Fibroblast of the aortic adventitia (primary cell): ENCODE data around the gene PLSCR3. TPM values are rescaled to one million over a fixed set of nuclear protein-coding genes. Genes with fewer than 3 reads are reported as not detected.

ENCODE experiments used
- DNase-seq: peaks from one replicate; pipeline ENCODE4 v3.0.0-alpha.2; 2010; ENCODE audit warnings: low read depth
- H3K4me3 ChIP-seq: 2 replicates; pipeline ENCODE4 v1.5.1; 2011; ENCODE audit warnings: low read depth, mild to moderate bottlenecking, control low read depth, low read length, moderate library complexity
- CTCF ChIP-seq: IDR thresholded peaks from 2 replicates; pipeline ENCODE4 v1.5.1; 2011; ENCODE audit warnings: mild to moderate bottlenecking, low read length, control low read depth, inconsistent platforms; ENCODE audit not compliant: insufficient read depth
- total RNA-seq: library from RNA; depleted of rRNA; stranded (reverse); fragments of >200 nt; gene quantifications from 2 replicates; pipeline ENCODE4 v1.2.3, GENCODE V29; 2012; ENCODE audit warnings: low replicate concordance

Gene PLSCR3
- total RNA-seq, 1 donor: 26.9 TPM

GRCh38 chr17:7407485-7408251 is 13.3 kb upstream of the PLSCR3 start, which contains the start of gene NLGN2:
NLGN2 (plus strand) TSS chr17:7407845; CDS start chr17:7408256, 411 bp downstream.
- no peak for TF ChIP-seq CTCF
- no peak within 1 kb of the TSS for H3K4me3 ChIP-seq
- DNase-seq: no peak

- DNase-seq: no peak
- no peak for TF ChIP-seq CTCF
- H3K4me3 ChIP-seq: no peak overlapping the region
These were observed 12.8 kb upstream of the PLSCR3 start for GRCh38 chr17:7407082-7407481.

DNA sequence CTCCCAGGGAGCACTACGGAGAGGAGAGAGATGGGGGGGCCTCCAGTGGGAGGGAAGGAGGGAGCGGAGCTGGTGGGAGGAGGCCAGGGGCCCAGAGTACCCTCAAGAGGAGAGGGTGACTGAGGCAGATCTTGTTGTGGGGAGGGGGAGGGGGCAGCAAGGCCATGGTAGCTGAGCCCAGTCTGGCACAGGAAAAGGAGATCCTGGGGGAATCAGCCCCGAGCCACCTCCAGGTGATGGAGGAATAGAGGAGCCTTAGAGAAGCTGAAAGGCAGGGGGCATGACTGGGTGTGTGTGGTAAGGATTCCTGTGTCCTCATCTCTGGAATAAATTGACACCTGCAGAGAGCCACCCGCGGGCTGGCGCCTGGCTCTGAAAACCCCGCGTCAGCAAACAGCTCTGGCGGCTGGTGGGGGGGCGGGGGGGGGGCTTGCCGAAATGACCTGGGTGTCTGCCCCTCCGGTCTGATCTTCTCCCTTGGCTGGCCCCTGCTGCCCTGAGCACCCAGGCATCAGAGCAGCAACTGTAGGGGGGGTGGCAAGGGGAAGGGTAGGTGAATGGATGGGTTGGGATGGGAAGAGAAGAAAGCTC is 12.0 kb upstream of the PLSCR3 start:
- H3K4me3 ChIP-seq: peak overlapping the region; percentile 80
- no peak for DNase-seq
- no peak for TF ChIP-seq CTCF

DNA sequence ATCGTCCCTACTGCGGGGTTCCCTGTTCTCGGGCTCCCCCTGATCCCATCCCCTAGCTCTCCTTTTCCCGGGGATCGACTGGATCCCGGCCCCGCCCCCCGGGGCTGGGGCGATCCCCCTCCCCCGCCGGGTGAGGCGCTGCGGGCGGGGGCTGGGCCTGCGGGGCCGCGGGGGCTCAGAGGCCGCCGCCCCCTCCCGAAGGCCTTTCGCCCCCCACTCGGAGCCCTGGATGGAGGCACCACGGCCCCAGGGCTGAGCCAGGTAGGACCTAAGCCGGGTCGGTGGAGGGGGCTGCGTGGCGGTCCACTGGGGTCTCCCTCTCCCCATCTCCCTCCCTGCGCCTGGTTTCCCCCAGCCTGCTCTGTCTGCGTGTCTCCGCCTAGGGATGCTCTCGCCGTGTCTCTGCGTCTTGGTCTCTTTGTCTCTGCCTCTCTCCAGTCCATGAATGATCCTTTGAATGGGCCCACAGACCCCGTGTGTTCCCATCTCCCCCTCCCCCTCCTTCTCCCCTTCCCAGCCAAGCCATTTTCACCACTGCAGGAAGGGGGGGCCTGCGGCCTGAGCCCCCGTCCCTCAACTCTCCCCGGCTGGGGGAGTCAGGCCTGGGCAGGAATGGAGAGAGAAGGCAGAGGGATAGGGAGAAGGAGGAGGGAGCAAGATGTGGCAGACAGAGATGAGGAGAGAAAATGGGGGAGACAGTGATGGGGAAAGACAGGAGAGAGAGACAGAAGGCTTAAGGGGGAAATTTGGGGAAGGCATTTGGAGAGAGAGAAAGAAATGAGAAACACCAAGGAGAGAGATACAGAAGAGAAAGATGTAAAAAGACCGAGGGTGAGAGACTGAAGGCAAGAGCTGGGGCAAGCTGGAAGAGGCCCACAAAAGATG is 11.3 kb upstream of the PLSCR3 start:
- TF ChIP-seq CTCF: peak; percentile 0
- peak; percentile 9 for DNase-seq
- H3K4me3 ChIP-seq: peak overlapping the region; percentile 80

DNA sequence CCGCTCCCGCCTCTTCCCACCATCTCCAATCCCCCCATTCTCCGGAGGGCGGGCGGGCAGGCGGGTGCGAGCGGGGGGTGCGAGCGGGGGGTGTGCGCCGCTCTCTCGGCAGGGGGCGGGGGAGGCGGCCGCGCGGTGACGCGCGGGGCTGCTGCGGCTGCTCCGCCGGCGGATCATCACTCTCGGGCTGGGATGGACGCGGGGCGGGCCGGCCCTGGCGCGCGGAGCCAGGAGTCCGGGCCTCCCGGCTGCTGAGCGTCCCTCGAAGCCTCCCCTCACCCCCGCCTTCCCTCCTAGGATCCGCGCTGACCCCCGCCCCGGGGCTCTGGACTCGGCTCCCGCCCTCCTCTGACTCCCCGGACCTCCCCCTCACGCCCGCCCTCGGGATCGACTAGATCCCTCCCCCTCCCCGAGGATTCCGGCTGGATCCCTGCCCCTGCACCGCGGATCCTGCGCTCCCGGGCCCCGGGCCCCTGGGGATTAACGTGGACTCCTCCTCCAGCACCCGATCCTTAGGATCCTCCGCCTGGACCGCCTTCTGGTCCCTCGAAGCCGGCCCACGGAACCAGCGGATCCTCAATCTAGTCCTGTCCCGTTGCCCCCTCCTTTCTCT is 10.5 kb upstream of the PLSCR3 start:
- DNase-seq: peak; percentile 11
- no peak for TF ChIP-seq CTCF
- H3K4me3 ChIP-seq: peak overlapping the region; percentile 80

DNA sequence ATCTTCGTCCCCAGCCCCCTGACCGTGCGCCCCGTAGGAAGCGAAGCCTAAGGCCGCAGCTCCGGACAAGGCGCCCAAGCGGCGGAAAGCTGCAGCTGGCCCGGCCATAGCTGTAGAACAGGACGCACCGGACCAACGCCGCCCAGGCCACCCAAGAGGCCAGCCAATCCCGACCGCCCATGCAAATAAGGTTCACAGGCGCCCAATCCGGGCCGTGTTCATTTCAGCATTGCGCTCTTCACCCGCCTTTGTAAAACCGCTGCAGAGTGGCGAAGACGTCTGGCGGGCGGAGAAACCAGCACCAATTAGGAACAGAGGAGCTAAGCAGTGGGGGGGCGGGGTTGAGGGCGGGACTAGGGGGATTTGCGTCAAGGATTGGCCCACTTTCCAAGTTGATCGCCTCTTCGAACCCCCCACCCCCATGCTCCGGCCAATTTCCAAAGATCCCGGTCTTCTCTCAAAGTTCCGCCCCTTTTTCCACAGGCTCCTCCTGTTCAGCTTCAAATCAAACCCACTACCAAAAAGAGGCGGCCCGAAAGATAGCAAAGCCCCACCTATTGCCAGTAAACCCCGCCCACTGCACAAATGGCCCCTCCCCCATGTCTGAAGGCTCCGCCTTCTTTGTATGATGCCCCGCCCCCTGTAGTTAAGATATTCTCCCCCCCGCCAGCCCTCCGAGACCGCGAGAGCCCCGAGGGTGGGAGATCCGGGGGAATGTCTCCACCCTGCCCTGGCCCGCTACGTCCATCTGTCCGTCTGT is 9.8 kb upstream of the PLSCR3 start, which contains the start of gene TMEM256:
Gene TMEM256, minus strand, starts transcription at position 121 of the 760 bp plus-strand sequence. Its CDS starts 13 bp downstream, at position 108.
- peak; percentile 99 for DNase-seq
- TF ChIP-seq CTCF: peak; percentile 11
- H3K4me3 ChIP-seq: peak within 1 kb of the TSS; percentile 83
